DND-41 (cell line): ENCODE measurements around the gene TM9SF4.

Source experiments
- ATAC-seq: fragments of 200-7000 bp; cut with Tn5 transposase; 3 replicates; pipeline ENCODE4 v1.9.1; 2021; ENCODE audit warnings: low read depth; ENCODE audit not compliant: insufficient read depth
- DNase-seq: peaks from one replicate; pipeline ENCODE4 v3.0.0-alpha.2; 2020
- H2AFZ ChIP-seq: 2 replicates; pipeline ENCODE4 v1.6.0; 2012; ENCODE audit warnings: low read depth, low read length
- H3K27ac ChIP-seq: 2 replicates; pipeline ENCODE4 v1.5.1; 2012; ENCODE audit warnings: low read length, inconsistent platforms
- H3K27me3 ChIP-seq: fragments of 200-600 bp; sonication (generic); 2 replicates; pipeline ENCODE4 v1.6.0; 2012; ENCODE audit warnings: low read length, mild to moderate bottlenecking, inconsistent platforms; ENCODE audit not compliant: insufficient read depth, poor library complexity
- H3K36me3 ChIP-seq: 2 replicates; pipeline ENCODE4 v1.5.1; 2012; ENCODE audit warnings: low read length, inconsistent platforms; ENCODE audit not compliant: insufficient read depth
- H3K4me1 ChIP-seq: 2 replicates; pipeline ENCODE4 v1.5.1; 2012; ENCODE audit warnings: mild to moderate bottlenecking, low read length; ENCODE audit not compliant: insufficient read depth
- H3K4me2 ChIP-seq: 2 replicates; pipeline ENCODE4 v1.6.0; 2012; ENCODE audit warnings: mild to moderate bottlenecking, moderate library complexity, low read length, inconsistent platforms; ENCODE audit not compliant: insufficient read depth
- H3K4me3 ChIP-seq, 2 experiments: fragments of 200-600 bp in 1 of 2; shearing (Covaris generic) in 1 of 2; 2 replicates each; pipeline ENCODE4 v1.5.1; 2012 to 2016; ENCODE audit warnings: inconsistent platforms in 2 of 2, low read length in 2 of 2, mild to moderate bottlenecking in 2 of 2, low read depth in 1 of 2, moderate library complexity in 1 of 2
- H3K79me2 ChIP-seq: 2 replicates; pipeline ENCODE4 v1.6.0; 2012; ENCODE audit warnings: low read length, inconsistent platforms; ENCODE audit not compliant: insufficient read depth
- H3K9ac ChIP-seq: 2 replicates; pipeline ENCODE4 v1.6.0; 2012; ENCODE audit warnings: low read depth, mild to moderate bottlenecking, inconsistent platforms, low read length, moderate library complexity
- H3K9me3 ChIP-seq: 2 replicates; pipeline ENCODE4 v1.5.1; 2012; ENCODE audit warnings: low read length, moderate library complexity, mild to moderate bottlenecking, inconsistent platforms; ENCODE audit not compliant: insufficient read depth, severe bottlenecking
- H4K20me1 ChIP-seq: 2 replicates; pipeline ENCODE4 v1.6.0; 2012; ENCODE audit warnings: low read length; ENCODE audit not compliant: insufficient read depth
- EZH2 ChIP-seq: IDR thresholded peaks from 3 replicates; pipeline ENCODE4 v1.6.1; 2012; ENCODE audit warnings: borderline replicate concordance, low read depth, mild to moderate bottlenecking, moderate library complexity, low read length, inconsistent platforms; ENCODE audit not compliant: severe bottlenecking
- TF ChIP-seq, protein P1 (sequence below): IDR thresholded peaks from 2 replicates; pipeline ENCODE4 v1.5.1; 2012; ENCODE audit warnings: borderline replicate concordance, low read length, moderate library complexity, mild to moderate bottlenecking; ENCODE audit not compliant: poor library complexity, severe bottlenecking; ENCODE audit errors: extremely low read depth

TM9SF4 gene

DNA sequence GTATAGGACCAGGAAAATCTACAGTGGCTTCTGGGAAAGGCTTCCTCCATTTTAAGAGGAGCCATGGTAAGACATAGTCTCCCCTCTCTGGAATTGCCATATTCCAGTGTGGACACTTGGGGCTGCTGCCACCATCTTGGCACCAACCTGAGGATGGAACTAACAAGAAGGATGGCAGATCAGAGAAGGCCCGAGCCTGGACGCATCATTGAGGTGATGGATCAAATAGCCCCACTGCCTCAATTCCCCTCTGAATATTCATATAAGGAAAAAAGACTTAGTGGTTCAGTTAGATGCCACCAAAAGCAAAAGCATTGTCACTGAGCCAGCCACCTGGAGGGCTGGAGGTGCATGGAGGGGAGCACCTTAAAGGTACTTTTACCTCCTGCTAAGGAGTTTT lies 72.1 kb downstream of the TM9SF4 start:
- no peak for DNase-seq
- ATAC-seq, result no peak
- Histone ChIP-seq H3K27me3 (no peaks in the 10 kb centered on the region), H3K9me3 (no peaks in the 10 kb centered on the region), H3K4me1 (no peaks in the 10 kb centered on the region), H3K4me2 (no peak overlapping the region), H3K27ac (no peak overlapping the region), H3K36me3 (no peaks in the 10 kb centered on the region), H3K79me2 (no peaks in the 10 kb centered on the region), H3K4me3 (no peak overlapping the region), H2AFZ (no peak overlapping the region), H3K9ac (no peak overlapping the region), H4K20me1 (no peaks in the 10 kb centered on the region)
- TF ChIP-seq, protein P1, sequence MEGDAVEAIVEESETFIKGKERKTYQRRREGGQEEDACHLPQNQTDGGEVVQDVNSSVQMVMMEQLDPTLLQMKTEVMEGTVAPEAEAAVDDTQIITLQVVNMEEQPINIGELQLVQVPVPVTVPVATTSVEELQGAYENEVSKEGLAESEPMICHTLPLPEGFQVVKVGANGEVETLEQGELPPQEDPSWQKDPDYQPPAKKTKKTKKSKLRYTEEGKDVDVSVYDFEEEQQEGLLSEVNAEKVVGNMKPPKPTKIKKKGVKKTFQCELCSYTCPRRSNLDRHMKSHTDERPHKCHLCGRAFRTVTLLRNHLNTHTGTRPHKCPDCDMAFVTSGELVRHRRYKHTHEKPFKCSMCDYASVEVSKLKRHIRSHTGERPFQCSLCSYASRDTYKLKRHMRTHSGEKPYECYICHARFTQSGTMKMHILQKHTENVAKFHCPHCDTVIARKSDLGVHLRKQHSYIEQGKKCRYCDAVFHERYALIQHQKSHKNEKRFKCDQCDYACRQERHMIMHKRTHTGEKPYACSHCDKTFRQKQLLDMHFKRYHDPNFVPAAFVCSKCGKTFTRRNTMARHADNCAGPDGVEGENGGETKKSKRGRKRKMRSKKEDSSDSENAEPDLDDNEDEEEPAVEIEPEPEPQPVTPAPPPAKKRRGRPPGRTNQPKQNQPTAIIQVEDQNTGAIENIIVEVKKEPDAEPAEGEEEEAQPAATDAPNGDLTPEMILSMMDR, result no peak
- TF ChIP-seq EZH2, result no peak

DNA sequence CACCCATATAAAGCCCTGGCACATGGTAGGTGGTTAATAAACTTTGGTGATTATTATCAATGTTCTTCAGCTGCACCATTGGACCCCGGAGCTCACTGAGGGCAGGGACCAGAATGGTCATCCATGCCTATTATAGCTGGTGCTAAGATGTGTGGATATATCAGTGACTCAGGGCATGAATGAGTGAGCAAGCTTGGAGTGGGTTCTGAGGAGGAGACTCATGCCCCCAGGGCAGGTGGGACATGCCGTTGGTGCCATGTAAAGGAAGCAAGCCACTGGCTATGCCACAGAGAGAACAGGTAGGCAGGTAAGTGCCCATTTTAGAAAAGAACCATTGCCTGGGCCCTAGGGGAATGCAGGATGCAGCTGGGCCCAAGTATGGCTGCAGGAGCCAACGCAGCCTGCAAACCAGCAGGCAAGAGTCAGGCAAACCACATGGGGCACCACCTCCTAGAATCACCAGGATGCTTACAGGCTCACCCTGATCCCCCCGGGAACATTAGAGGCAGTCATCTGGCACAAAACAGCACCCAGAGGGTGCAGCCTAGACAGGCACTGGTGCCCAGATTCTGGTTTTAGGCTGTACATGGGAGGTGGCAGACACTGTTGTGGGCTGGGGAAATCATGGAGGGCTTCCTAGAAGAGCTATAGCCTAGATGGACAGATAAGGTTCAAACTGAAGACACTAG lies 74.6 kb downstream of the TM9SF4 start:
- ATAC-seq (no peak), DNase-seq (no peak)
- TF ChIP-seq, protein P1, result no peak
- no peak for TF ChIP-seq EZH2
- no peak overlapping the region for H3K27ac ChIP-seq
- H2AFZ ChIP-seq, result no peak overlapping the region
- H3K4me3 ChIP-seq, result no peak overlapping the region
- H3K36me3 ChIP-seq, result no peaks in the 10 kb centered on the region
- H3K27me3 ChIP-seq, result no peaks in the 10 kb centered on the region
- peaks cover 8% of the 10 kb centered on the region for H3K4me1 ChIP-seq
- peaks cover 1% of the 10 kb centered on the region; the same call in 1 of the 2 replicates for H3K79me2 ChIP-seq
- no peaks in the 10 kb centered on the region for H4K20me1 ChIP-seq
- H3K4me2 ChIP-seq, result no peak overlapping the region
- H3K9me3 ChIP-seq, result no peaks in the 10 kb centered on the region
- H3K9ac ChIP-seq, result no peak overlapping the region

DNA sequence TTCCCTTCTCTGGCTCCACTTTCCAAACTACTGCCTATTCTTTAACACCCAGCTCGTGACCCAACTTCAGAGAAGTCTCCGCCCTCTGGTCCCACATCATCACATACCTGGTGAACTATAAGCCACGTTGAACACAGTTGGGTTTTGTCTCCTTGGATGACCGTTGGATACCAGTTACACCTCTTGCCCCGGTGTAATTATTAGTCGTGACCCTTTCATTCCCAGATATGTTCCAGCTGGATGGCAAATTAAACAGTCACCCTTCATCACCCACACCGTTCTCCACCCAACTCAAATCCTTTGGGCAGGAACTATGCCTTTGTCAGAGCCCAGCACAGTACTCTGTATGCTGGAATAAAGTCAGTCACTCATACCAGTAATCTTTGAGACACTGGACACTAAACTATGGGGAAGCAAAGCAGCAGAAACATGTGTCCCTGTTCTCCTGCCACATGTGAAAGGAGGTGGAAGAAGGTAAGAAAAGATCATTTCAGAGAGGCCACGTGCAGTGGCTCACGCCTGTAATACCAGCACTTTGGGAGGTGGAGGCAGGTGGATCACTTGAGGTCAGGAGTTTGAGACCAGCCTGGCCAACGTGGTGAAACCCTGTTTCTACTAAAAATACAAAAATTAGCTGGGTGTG lies 75.6 kb downstream of the TM9SF4 start:
- no peak overlapping the region for H3K4me2 ChIP-seq
- no peaks in the 10 kb centered on the region for H3K9me3 ChIP-seq
- no peak overlapping the region for H3K9ac ChIP-seq
- TF ChIP-seq, protein P1, result no peak
- TF ChIP-seq EZH2, result no peak
- H3K4me3 ChIP-seq, result no peak overlapping the region
- H3K27me3 ChIP-seq, result no peaks in the 10 kb centered on the region
- ATAC-seq (no peak), DNase-seq (no peak)
- H3K27ac ChIP-seq, result no peak overlapping the region
- H4K20me1 ChIP-seq, result no peaks in the 10 kb centered on the region
- no peaks in the 10 kb centered on the region for H3K36me3 ChIP-seq
- peaks cover 9% of the 10 kb centered on the region for H3K79me2 ChIP-seq
- peaks cover 16% of the 10 kb centered on the region for H3K4me1 ChIP-seq
- no peak overlapping the region for H2AFZ ChIP-seq
